CD4-positive, CD25-positive, alpha-beta regulatory T cell (primary cell): ENCODE data around the gene REEP1. TPM values are rescaled to one million over a fixed set of nuclear protein-coding genes. Genes with fewer than 3 reads are reported as not detected.

Experiments used
- ATAC-seq, 2 donors: fragments of 150-1000 bp; cut with Tn5 transposase; one replicate each; pipeline ENCODE4 v1.10.0; 2021; ENCODE audit warnings: low read depth in 2 of 2, moderate number of reproducible peaks in 2 of 2, moderate library complexity in 1 of 2
- DNase-seq, 3 donors: peaks; one replicate each; pipeline versions ENCODE4 v3.0.0 to v3.0.0-alpha.2; 2012 to 2022; ENCODE audit warnings: mixed read lengths in 1 of 3
- H3K27ac ChIP-seq: one replicate; pipeline ENCODE4 v1.7.0; 2013; ENCODE audit warnings: mild to moderate bottlenecking, low read length; ENCODE audit not compliant: insufficient read depth, poor library complexity, severe bottlenecking
- H3K27me3 ChIP-seq: one replicate; pipeline ENCODE4 v1.7.0; 2013; ENCODE audit warnings: low read length; ENCODE audit not compliant: control insufficient read depth, insufficient read depth
- H3K36me3 ChIP-seq: one replicate; pipeline ENCODE4 v1.7.0; 2013; ENCODE audit warnings: mild to moderate bottlenecking, low read length, moderate library complexity; ENCODE audit not compliant: control insufficient read depth, insufficient read depth
- H3K4me1 ChIP-seq: 2 replicates; pipeline ENCODE4 v1.7.0; 2013; ENCODE audit warnings: mild to moderate bottlenecking, low read length; ENCODE audit not compliant: insufficient read depth, control insufficient read depth, poor library complexity, severe bottlenecking
- H3K4me3 ChIP-seq: one replicate; pipeline ENCODE4 v1.7.0; 2013; ENCODE audit warnings: low read depth, mild to moderate bottlenecking, low read length, moderate library complexity
- H3K9me3 ChIP-seq, 2 experiments: 1 replicate in 1 of 2; 2 replicates in 1 of 2; pipeline ENCODE4 v1.7.0; 2013; ENCODE audit warnings: low read length in 2 of 2, mild to moderate bottlenecking in 1 of 2, moderate library complexity in 1 of 2; ENCODE audit not compliant: control insufficient read depth in 2 of 2
- H3K27ac Mint-ChIP-seq, 3 donors: one replicate each; pipeline ENCODE4 v1.8.0; 2020 to 2022; ENCODE audit warnings: mild to moderate bottlenecking in 3 of 3, mixed read lengths in 3 of 3, moderate library complexity in 2 of 3
- H3K27me3 Mint-ChIP-seq: one replicate; pipeline ENCODE4 v1.8.0; 2022; ENCODE audit warnings: mild to moderate bottlenecking, mixed read lengths
- H3K36me3 Mint-ChIP-seq: one replicate; pipeline ENCODE4 v1.8.0; 2020; ENCODE audit warnings: mixed read lengths
- H3K4me1 Mint-ChIP-seq, 4 donors: one replicate each; pipeline ENCODE4 v1.8.0; 2020 to 2022; ENCODE audit warnings: mixed read lengths in 4 of 4, mild to moderate bottlenecking in 1 of 4
- H3K4me3 Mint-ChIP-seq, 4 donors: one replicate each; pipeline ENCODE4 v1.8.0; 2020 to 2022; ENCODE audit warnings: mild to moderate bottlenecking in 4 of 4, mixed read lengths in 4 of 4, moderate library complexity in 3 of 4
- H3K9me3 Mint-ChIP-seq, 7 donors: one replicate each; pipeline ENCODE4 v1.8.0; 2020 to 2022; ENCODE audit warnings: mixed read lengths in 7 of 7, mild to moderate bottlenecking in 3 of 7, moderate library complexity in 2 of 7
- polyA plus RNA-seq, 4 donors: library from polyadenylated mRNA; unstranded; fragments of 300-500 nt; fragmentation: Illumina TruSeq; gene quantifications; one replicate each; pipeline ENCODE4 v1.2.3, GENCODE V29; 2021
- total RNA-seq: library from RNA; stranded (reverse); gene quantifications from one replicate; pipeline ENCODE4 v1.2.3, GENCODE V29; 2022

The REEP1 gene
- total and polyA plus RNA-seq, 5 donors from 2014 or later, result not detected

DNA sequence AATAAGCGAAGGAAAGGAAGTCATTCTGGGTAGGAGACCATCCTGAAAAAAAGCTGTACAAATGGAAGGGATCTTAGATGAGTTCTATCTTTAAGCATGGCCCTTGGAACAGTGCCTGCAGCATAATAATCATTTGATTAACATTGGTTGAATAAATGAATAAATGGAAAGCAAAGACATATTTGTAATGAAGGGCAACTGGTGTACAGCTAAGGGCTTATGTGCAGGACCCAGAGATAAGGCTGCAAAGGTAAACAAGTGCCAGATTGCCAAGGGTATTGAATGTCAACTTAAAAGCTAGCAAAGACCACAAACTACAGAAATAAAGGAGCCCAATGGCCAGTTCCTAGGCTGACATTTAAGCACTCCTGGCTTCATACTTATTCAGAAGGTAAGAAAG, 161.6 kb downstream of the REEP1 start:
- Histone ChIP-seq H3K4me1 (no peaks in the 10 kb centered on the region), H3K36me3 (peaks cover 67% of the 10 kb centered on the region), H3K27ac (no peak overlapping the region), H3K27me3 (no peaks in the 10 kb centered on the region), H3K9me3 (no peaks in the 10 kb centered on the region), H3K4me3 (no peak overlapping the region)
- H3K27ac Mint-ChIP-seq, result peak overlapping the region in 2 of 3 donors; percentile 35 to 45
- DNase-seq (no peak), ATAC-seq (no peak)
- H3K36me3 Mint-ChIP-seq, result peaks cover 42% of the 10 kb centered on the region
- no peaks in the 10 kb centered on the region for H3K9me3 Mint-ChIP-seq
- H3K4me1 Mint-ChIP-seq, result peaks cover 22 to 33% (median 28%) of the 10 kb centered on the region in 4 donors
- no peak overlapping the region for H3K4me3 Mint-ChIP-seq
- no peaks in the 10 kb centered on the region for H3K27me3 Mint-ChIP-seq

DNA sequence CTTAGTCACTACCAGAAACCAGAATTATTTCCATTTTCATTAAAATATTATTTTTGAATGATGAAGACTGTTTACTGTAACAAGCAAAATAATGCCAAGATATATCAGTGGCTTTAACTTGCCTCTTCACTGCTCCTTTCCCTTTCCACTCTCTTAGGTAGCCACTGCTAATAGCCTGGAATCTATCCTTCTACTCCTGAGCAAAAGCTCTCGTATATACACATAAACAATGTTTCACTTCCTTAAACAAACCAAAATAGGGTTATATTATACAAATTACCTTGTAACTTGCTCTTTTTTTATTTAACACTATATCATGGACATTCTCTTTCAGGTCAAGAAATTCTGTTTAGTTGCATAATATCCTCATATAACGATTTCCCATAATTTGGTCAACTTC, 163.0 kb downstream of the REEP1 start:
- no peaks in the 10 kb centered on the region for H3K27me3 ChIP-seq
- ATAC-seq, result no peak
- no peaks in the 10 kb centered on the region for H3K9me3 ChIP-seq
- H3K27me3 Mint-ChIP-seq, result no peaks in the 10 kb centered on the region
- peaks cover 69% of the 10 kb centered on the region for H3K36me3 ChIP-seq
- no peak overlapping the region for H3K4me3 Mint-ChIP-seq
- no peak overlapping the region for H3K4me3 ChIP-seq
- no peak overlapping the region for H3K27ac Mint-ChIP-seq
- no peak for DNase-seq
- peaks cover 22 to 32% (median 27%) of the 10 kb centered on the region in 4 donors for H3K4me1 Mint-ChIP-seq
- H3K27ac ChIP-seq, result no peak overlapping the region
- no peaks in the 10 kb centered on the region for H3K9me3 Mint-ChIP-seq
- peaks cover 43% of the 10 kb centered on the region for H3K36me3 Mint-ChIP-seq
- no peaks in the 10 kb centered on the region for H3K4me1 ChIP-seq

- H3K4me3 Mint-ChIP-seq, result no peak overlapping the region
- H3K27ac Mint-ChIP-seq, result peak overlapping the region in 1 of 3 donors; percentile 10
- H3K9me3 Mint-ChIP-seq, result no peaks in the 10 kb centered on the region
- H3K9me3 ChIP-seq, result no peaks in the 10 kb centered on the region
- H3K36me3 Mint-ChIP-seq, result peaks cover 52% of the 10 kb centered on the region
- no peak overlapping the region for H3K27ac ChIP-seq
- H3K36me3 ChIP-seq, result peaks cover 73% of the 10 kb centered on the region
- H3K27me3 Mint-ChIP-seq, result no peaks in the 10 kb centered on the region
- H3K4me1 ChIP-seq, result no peaks in the 10 kb centered on the region
- no peak for ATAC-seq
- H3K4me3 ChIP-seq, result no peak overlapping the region
- no peak for DNase-seq
- H3K4me1 Mint-ChIP-seq, result peaks cover 24 to 28% (median 27%) of the 10 kb centered on the region in 4 donors
- no peaks in the 10 kb centered on the region for H3K27me3 ChIP-seq
Observed at GRCh38 chr2:86172610-86173009, 164.8 kb downstream of the REEP1 start.

GRCh38 chr2:86171295-86171694, 166.1 kb downstream of the REEP1 start:
- H3K36me3 ChIP-seq, result peaks cover 68% of the 10 kb centered on the region
- no peak overlapping the region for H3K4me3 Mint-ChIP-seq
- H3K27ac Mint-ChIP-seq, result no peak overlapping the region

DNA sequence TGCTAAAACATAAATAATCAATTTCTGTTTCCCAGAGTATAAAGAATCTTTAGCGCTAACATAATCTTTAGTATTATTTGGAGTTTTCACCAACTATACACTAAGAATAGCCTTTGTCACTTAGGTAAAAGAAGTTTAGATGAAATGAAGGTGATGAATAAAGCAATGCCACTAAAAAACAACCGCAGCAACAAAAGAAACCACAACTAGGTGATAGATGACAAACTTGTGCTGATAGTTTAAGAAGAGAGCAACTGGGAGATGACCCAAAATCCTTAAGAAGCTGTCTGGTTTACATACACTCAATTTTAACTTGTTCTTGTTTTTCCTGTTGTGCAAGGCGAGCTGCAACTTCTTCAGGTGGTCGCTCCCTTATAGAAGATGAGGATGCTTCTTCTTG, 167.0 kb downstream of the REEP1 start:
- Histone ChIP-seq H3K4me1 (no peaks in the 10 kb centered on the region), H3K27ac (no peak overlapping the region), H3K36me3 (peaks cover 71% of the 10 kb centered on the region), H3K4me3 (no peak overlapping the region), H3K9me3 (no peaks in the 10 kb centered on the region), H3K27me3 (no peaks in the 10 kb centered on the region)
- no peak overlapping the region for H3K4me3 Mint-ChIP-seq
- peaks cover 43% of the 10 kb centered on the region for H3K36me3 Mint-ChIP-seq
- H3K27ac Mint-ChIP-seq, result peak overlapping the region in 1 of 3 donors; percentile 25
- H3K9me3 Mint-ChIP-seq, result no peaks in the 10 kb centered on the region
- DNase-seq (no peak), ATAC-seq (no peak)
- H3K4me1 Mint-ChIP-seq, result peaks cover 13 to 25% (median 14%) of the 10 kb centered on the region in 4 donors
- H3K27me3 Mint-ChIP-seq, result no peaks in the 10 kb centered on the region

More at GRCh38 chr2:86171295-86171694, 166.1 kb downstream of the REEP1 start:
- H3K27me3 ChIP-seq, result no peaks in the 10 kb centered on the region
- Mint-ChIP-seq H3K4me1 (peaks cover 20 to 27% (median 22%) of the 10 kb centered on the region in 4 donors), H3K9me3 (no peaks in the 10 kb centered on the region), H3K36me3 (peaks cover 47% of the 10 kb centered on the region), H3K27me3 (no peaks in the 10 kb centered on the region)
- no peak overlapping the region for H3K4me3 ChIP-seq
- no peaks in the 10 kb centered on the region for H3K4me1 ChIP-seq
- H3K27ac ChIP-seq, result no peak overlapping the region
- DNase-seq (no peak), ATAC-seq (no peak)
- no peaks in the 10 kb centered on the region for H3K9me3 ChIP-seq

Other genes with a start within 250 kb of the REEP1 start
- gene POLR1A, start 231.7 kb downstream of the REEP1 start, total RNA-seq, result 23.9 TPM
- gene POLR1A, start 231.7 kb downstream of the REEP1 start, polyA plus RNA-seq, result 1 to 10 TPM; 1.3 to 3.0 (median 2.3) TPM
- 147 TPM for gene PTCD3, start 231.4 kb downstream of the REEP1 start, total RNA-seq
- gene PTCD3, start 231.4 kb downstream of the REEP1 start, polyA plus RNA-seq, result 10 to 100 TPM; 39.6 to 47.3 (median 44.5) TPM
- gene IMMT, start 142.2 kb downstream of the REEP1 start, total RNA-seq, result 61.9 TPM
- 10 to 100 TPM; 58.4 to 71.3 (median 62.6) TPM for gene IMMT, start 142.2 kb downstream of the REEP1 start, polyA plus RNA-seq
- gene MRPL35, start 138.2 kb downstream of the REEP1 start, total RNA-seq, result 10.1 TPM
- 10 to 100 TPM; 38.7 to 53.1 (median 39.8) TPM for gene MRPL35, start 138.2 kb downstream of the REEP1 start, polyA plus RNA-seq
- 138 TPM for gene KDM3A, start 103.7 kb upstream of the REEP1 start, total RNA-seq
- gene KDM3A, start 103.7 kb upstream of the REEP1 start, polyA plus RNA-seq, result 10 to 100 TPM; 22.7 to 32.9 (median 28.5) TPM
- gene CHMP3, start 225.8 kb upstream of the REEP1 start, total RNA-seq, result 75.5 TPM
- gene CHMP3, start 225.8 kb upstream of the REEP1 start, polyA plus RNA-seq, result 10 to 100 TPM; 67.5 to 85.2 (median 81.3) TPM